GM19397 (cell line): ENCODE measurements around the gene GBE1.
A peak's percentile ranks its signal among the peaks of the same experiment; 100 is the strongest.
"Not testable (repeated sequence)": the region's sequence is repeated elsewhere in the genome, so short reads cannot be mapped to it uniquely, and the experiment has no call there.

Experiments used
- ATAC-seq: cut with Tn5 transposase; IDR thresholded peaks from one replicate; pipeline ENCODE4 v1.9.1; 2021; ENCODE audit warnings: mild to moderate bottlenecking, moderate library complexity; ENCODE audit not compliant: unreplicated experiment

GBE1 gene

GRCh38 chr3:81544385-81544784 is 217.1 kb downstream of the GBE1 start:
- ATAC-seq = no peak

DNA sequence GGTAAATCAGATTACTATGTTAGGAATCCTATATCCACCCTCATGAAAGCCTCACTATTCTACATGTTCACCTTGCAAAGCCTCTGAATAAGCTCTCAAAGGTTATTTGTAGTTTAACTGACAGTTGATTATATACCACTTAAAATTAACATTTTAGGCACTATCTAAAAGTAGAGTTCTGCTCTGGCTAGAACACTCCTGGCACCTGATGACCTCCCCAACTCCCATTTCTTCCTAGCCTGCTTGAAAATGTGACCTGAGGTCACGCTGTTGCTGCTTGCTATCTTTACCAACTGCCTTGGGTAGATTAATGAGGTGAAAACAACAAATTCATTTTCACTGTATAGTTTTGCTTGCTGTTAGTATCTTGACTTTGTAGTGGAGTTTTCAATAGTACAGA is 220.7 kb downstream of the GBE1 start:
- ATAC-seq = no peak

DNA sequence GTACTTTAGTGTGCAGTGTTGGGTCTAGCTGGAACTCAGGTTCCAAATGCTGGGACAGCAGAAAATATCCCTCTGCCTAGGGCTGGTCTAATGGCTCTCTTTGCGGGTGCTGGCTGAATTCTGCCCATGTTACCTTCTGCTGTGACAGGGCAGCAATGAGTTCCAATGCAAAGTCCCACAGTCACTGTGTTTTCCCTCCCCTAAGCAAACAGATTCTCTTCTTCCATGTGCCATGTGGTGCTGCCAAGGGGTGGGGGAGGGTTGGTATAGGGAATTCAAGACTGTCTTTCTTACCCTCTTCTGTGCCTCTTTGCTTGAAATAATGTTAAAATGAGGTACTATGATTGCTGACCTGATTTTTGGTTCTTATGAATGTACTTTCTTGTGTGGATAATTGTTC is 229.6 kb downstream of the GBE1 start:
- no peak for ATAC-seq

GRCh38 chr3:81531263-81531662 is 230.2 kb downstream of the GBE1 start:
- no peak for ATAC-seq

- ATAC-seq = no peak
Measured at GRCh38 chr3:81530180-81530939, 231.1 kb downstream of the GBE1 start.

DNA sequence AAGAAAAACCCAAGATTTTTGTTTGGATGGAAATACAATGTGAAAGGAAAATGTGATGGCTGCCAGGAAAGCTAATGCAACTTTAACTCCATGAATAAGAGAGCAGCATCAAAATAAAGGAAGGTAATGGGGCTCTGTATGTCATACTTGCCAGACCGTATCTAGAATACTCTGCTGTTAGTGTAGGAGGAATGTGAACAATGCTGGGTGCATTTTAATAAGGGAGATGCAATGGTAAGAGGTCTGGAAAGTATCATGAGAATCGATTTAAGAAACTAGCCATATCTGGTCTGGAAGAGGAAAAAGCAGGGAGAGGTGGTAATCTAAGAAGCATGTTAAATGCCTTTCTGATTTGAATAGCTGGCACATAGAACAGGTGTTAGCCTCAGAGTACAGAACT is 239.6 kb downstream of the GBE1 start:
- no peak for ATAC-seq

DNA sequence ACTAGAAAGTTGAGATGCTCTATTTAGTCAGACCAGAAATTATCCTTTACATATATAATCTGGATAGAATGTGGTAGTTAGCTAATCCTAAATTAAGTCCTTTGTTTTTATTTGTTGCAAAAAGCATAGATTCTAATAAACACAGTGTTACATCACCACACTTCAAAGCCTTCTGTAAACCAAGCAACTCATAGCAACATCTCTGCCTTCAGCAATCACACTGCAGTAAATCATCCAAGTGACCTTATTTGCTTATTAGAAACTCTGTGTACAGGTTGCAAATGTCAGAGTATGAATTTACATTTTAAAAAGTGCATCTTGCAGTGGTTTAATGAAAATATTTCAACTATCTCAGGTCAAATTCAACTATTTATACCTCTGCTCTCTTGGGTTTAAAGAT is 242.5 kb downstream of the GBE1 start:
- no peak for ATAC-seq

GRCh38 chr3:81516042-81516441 is 245.4 kb downstream of the GBE1 start:
- ATAC-seq = no peak

- ATAC-seq = no peak
Measured at GRCh38 chr3:81513591-81513990, 247.9 kb downstream of the GBE1 start.

GRCh38 chr3:81503026-81503425 is 258.4 kb downstream of the GBE1 start:
- no peak for ATAC-seq

DNA sequence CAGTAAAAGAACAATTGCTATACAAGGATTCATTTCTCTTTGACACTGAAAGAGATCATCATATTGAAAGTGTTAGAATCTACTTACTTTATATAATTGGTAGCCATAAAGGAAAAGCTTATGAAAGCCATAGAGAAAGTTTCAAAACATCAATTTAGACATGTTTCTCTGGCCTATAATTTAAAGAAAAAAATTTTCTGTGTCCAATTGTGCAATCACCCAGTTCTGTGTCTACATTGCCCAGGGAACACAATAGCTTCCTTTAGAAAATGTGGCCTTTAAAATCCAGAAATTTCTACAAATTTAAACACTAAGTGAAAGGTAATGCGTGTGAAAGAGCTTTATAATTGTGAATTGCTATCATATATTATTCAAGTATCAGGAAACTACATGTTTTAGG is 259.2 kb downstream of the GBE1 start:
- ATAC-seq = no peak

DNA sequence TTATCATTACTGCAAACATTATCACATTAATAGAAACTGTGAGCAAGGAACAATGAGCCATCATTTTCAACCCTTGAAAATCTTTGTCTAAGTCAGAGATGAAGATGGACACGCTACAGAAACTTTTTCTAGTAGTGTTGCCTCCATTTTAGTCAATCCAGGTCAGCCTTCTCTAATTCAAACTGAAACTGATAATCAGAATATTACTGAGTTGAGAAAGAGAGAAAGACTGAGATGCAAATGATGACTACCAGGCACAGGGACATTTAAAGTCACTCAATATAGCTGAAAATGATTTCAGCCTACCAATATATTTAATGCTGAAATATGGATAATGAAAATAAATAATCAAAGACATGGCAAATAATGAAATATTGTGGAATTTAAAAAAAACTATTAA is 261.4 kb downstream of the GBE1 start:
- peak; percentile 70 for ATAC-seq

DNA sequence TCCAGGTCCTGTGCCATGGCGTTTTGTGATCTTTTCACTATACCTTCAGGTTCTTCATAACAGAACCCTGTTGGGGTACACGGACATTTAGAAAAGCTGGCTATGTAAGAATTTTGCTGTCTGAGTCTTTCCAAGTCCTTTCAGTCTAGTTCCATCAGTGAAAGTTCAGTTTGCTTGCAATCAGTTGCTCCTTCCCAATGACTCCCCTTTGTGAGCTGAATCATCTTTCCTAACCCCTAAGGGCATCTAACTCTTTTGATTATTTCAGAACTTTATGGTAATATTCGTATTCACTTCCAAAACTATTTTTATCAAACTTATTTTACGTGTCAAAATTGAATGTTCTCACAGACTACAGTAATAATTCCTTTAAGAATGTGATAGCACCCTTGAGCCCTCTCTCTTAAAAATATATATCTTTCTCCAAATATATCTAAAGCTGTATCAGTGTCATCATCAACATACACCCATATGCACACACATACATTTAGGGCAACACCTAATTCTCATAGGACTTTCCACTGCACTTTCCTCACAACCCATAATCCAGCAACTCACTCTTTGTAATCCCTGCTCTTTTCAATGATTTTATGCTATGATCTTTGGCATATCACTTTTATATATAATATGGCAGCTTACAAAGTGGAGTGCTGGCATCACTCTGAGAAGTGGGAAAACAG is 263.7 kb downstream of the GBE1 start:
- ATAC-seq = no peak

- no peak for ATAC-seq
Measured at GRCh38 chr3:81496407-81497104, 264.9 kb downstream of the GBE1 start.

- not testable (repeated sequence) for ATAC-seq
Measured at GRCh38 chr3:81492471-81492870, 269.0 kb downstream of the GBE1 start.

DNA sequence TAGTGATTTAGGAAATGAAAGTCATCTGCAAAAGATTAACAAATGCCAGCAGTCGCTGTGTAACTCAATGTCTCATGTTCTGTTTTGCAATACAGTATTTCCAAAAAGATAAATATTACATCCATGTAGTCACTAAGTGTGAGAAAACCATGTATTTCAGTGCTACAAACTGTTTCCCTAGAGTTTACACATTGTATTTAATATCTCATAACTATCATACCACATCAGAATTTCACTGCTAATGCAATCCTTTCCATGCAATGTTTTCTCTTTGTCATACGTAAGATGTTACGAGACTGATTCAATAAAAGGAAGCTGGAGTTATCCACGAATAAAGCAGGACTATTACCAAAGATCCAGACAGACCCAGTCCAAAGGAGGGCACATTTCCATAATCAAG is 269.4 kb downstream of the GBE1 start:
- ATAC-seq = no peak

GRCh38 chr3:81490541-81491288 is 270.7 kb downstream of the GBE1 start:
- ATAC-seq = peak; percentile 91

- ATAC-seq = peak; percentile 96
Measured at GRCh38 chr3:81485444-81485865, 276.0 kb downstream of the GBE1 start.

- no peak for ATAC-seq
Measured at GRCh38 chr3:81484520-81484919, 276.9 kb downstream of the GBE1 start.

- no peak for ATAC-seq
Measured at GRCh38 chr3:81483046-81483445, 278.4 kb downstream of the GBE1 start.

GRCh38 chr3:81477740-81478139 is 283.7 kb downstream of the GBE1 start:
- no peak for ATAC-seq
